Panc1 (cell line): ENCODE measurements around the gene GSTM5. TPM values are rescaled to one million over a fixed set of nuclear protein-coding genes. Genes with fewer than 3 reads are reported as not detected.

Experiments used
- ATAC-seq: fragments of 200-7000 bp; cut with Tn5 transposase; 2 replicates; pipeline ENCODE4 v1.9.1; 2020; ENCODE audit warnings: mild to moderate bottlenecking, moderate library complexity
- BruUV-seq: library from RNA; stranded (reverse); fragments of 400-500 nt; replicated peaks from 2 replicates; lab custom pipeline; 2021; lab: Mats Ljungman, UMichigan
- CTCF ChIA-PET: fragments of 300-600 bp; sonication (Branson Sonifier 250); formaldehyde crosslinking; loops from one replicate; lab custom pipeline; 2022; ENCODE audit warnings: antibody characterized with exemption; lab: Charles Lee
- POLR2A ChIA-PET: fragments of 300-600 bp; sonication (Branson Sonifier 250); formaldehyde crosslinking; loops from one replicate; lab custom pipeline; 2022; ENCODE audit warnings: antibody characterized with exemption; lab: Charles Lee
- DNase-seq: peaks from one replicate; pipeline ENCODE4 v3.0.0-alpha.2; 2010; ENCODE audit warnings: low read depth, low spot score
- H3K27ac ChIP-seq: 2 replicates; pipeline ENCODE4 v1.5.1; 2011; ENCODE audit warnings: mild to moderate bottlenecking, low read length, inconsistent platforms
- H3K27me3 ChIP-seq: fragments of 200-500 bp; sonication (Bioruptor generic); 2 replicates; pipeline ENCODE4 v1.6.0; 2014; ENCODE audit warnings: low read length, inconsistent platforms; ENCODE audit not compliant: control insufficient read depth, insufficient read depth
- H3K36me3 ChIP-seq: fragments of 200-500 bp; sonication (Bioruptor generic); 2 replicates; pipeline ENCODE4 v1.5.1; 2014; ENCODE audit warnings: inconsistent platforms, mild to moderate bottlenecking, low read length, moderate library complexity; ENCODE audit not compliant: control insufficient read depth, insufficient read depth
- H3K4me1 ChIP-seq: 2 replicates; pipeline ENCODE4 v1.5.1; 2011; ENCODE audit warnings: inconsistent platforms, mild to moderate bottlenecking, low read length, moderate library complexity; ENCODE audit not compliant: control insufficient read depth, insufficient read depth
- H3K4me3 ChIP-seq, 2 experiments: 2 replicates each; pipeline ENCODE4 v1.5.1; 2011 to 2012; ENCODE audit warnings: low read depth in 2 of 2, low read length in 2 of 2, mild to moderate bottlenecking in 2 of 2, inconsistent platforms in 1 of 2, moderate library complexity in 1 of 2
- H3K9me3 ChIP-seq: fragments of 200-500 bp; sonication (Bioruptor generic); 2 replicates; pipeline ENCODE4 v1.5.1; 2014; ENCODE audit warnings: low read depth, mild to moderate bottlenecking, inconsistent platforms, low read length, moderate library complexity; ENCODE audit not compliant: control insufficient read depth, insufficient read depth
- CTCF ChIP-seq: fragments of 450-650 bp; IDR thresholded peaks from 2 replicates; pipeline ENCODE4 v1.5.1; 2017; ENCODE audit warnings: mild to moderate bottlenecking
- POLR2AphosphoS5 ChIP-seq: IDR thresholded peaks from 2 replicates; pipeline ENCODE4 v1.6.1; 2012; ENCODE audit warnings: mild to moderate bottlenecking, low read depth, low read length, moderate library complexity
- REST ChIP-seq, 2 experiments: IDR thresholded peaks; 2 replicates each; pipeline ENCODE4 v1.6.1; 2011 to 2012; ENCODE audit warnings: low read depth in 2 of 2, control low read depth in 1 of 2, low read length in 1 of 2, mild to moderate bottlenecking in 1 of 2, moderate library complexity in 1 of 2; ENCODE audit not compliant: insufficient read depth in 1 of 2
- SIN3A ChIP-seq: IDR thresholded peaks from 2 replicates; pipeline ENCODE4 v1.6.1; 2012; ENCODE audit warnings: low read depth, mild to moderate bottlenecking, low read length, moderate library complexity, borderline replicate concordance; ENCODE audit not compliant: insufficient read depth
- TCF7L2 ChIP-seq: IDR thresholded peaks from 2 replicates; pipeline ENCODE4 v1.6.1; 2011; ENCODE audit warnings: mild to moderate bottlenecking, low read depth, low read length, inconsistent platforms
- in situ Hi-C: cut with HindIII; loops from 2 replicates; pipeline ENCODE4 v1.10.0; 2016; ENCODE audit warnings: low sequenced_read_pairs, low pct_unique_long_range_greater_than_20kb
- intact Hi-C: fragments of 100-400 bp; cut with micrococcal nuclease; formaldehyde crosslinking; loops from one replicate; pipeline ENCODE4 v1.10.0; 2022; ENCODE audit not compliant: unreplicated experiment
- total RNA-seq: library from RNA; stranded (reverse); gene quantifications from one replicate; pipeline ENCODE4 v1.2.1, GENCODE V29; 2021; ENCODE audit not compliant: unreplicated experiment

The GSTM5 gene
- total RNA-seq, 1 experiment from 2014 or later: not detected

- no peak for TF ChIP-seq POLR2AphosphoS5
- no peak for TF ChIP-seq SIN3A
- TF ChIP-seq TCF7L2: no peak
- TF ChIP-seq CTCF: no peak
- TF ChIP-seq REST (IDR thresholded peaks at IDR 0.05; ENCODE audit: insufficient read depth in 1 of 2, low read depth in 2 of 2, low read length in 1 of 2): no peak
- Histone ChIP-seq H3K36me3 (no peaks in the 10 kb centered on the region), H3K27me3 (no peaks in the 10 kb centered on the region), H3K4me1 (no peaks in the 10 kb centered on the region), H3K4me3 (no peak overlapping the region), H3K9me3 (no peaks in the 10 kb centered on the region), H3K27ac (no peak overlapping the region)
- CTCF ChIA-PET: no interaction called here
- POLR2A ChIA-PET: no interaction called here
- ATAC-seq: no peak
- no TSS peak for BruUV-seq
- intact Hi-C loops (no loop called here), in situ Hi-C loops (no loop called here)
- DNase-seq: no peak
Observed at GRCh38 chr1:109712321-109712864, 342 bp downstream of the GSTM5 start.

- no peak for DNase-seq
- ChIA-PET POLR2A (no interaction called here), CTCF (no interaction called here)
- Histone ChIP-seq H3K27me3 (no peaks in the 10 kb centered on the region), H3K4me1 (no peaks in the 10 kb centered on the region), H3K4me3 (no peak overlapping the region), H3K36me3 (no peaks in the 10 kb centered on the region), H3K27ac (no peak overlapping the region), H3K9me3 (no peaks in the 10 kb centered on the region)
- no TSS peak for BruUV-seq
- TF ChIP-seq POLR2AphosphoS5: no peak
- no peak for TF ChIP-seq SIN3A
- TF ChIP-seq TCF7L2: no peak
- no peak for TF ChIP-seq REST (IDR thresholded peaks at IDR 0.05; ENCODE audit: insufficient read depth in 1 of 2, low read depth in 2 of 2, low read length in 1 of 2)
- no peak for ATAC-seq
- intact Hi-C loops: no loop called here
- in situ Hi-C loops: no loop called here
Observed at GRCh38 chr1:109713636-109714035, 1.6 kb downstream of the GSTM5 start.
